Upper lobe of left lung (tissue), 4 donors: Measurements from ENCODE around the gene WIF1.

Experiments
- CTCF ChIP-seq, 6 experiments: fragments of 450-650 bp in 4 of 6; fragments of 200-600 bp in 2 of 6; sonication (generic) in 2 of 6; IDR thresholded peaks; one replicate each; pipeline ENCODE4 v1.5.1; 2016 to 2019; ENCODE audit warnings: antibody characterized with exemption in 6 of 6
- POLR2A ChIP-seq, 4 donors: fragments of 450-650 bp; IDR thresholded peaks; one replicate each; pipeline ENCODE4 v1.5.1; 2016 to 2017; ENCODE audit warnings: antibody characterized with exemption in 4 of 4, mild to moderate bottlenecking in 2 of 4
- POLR2AphosphoS5 ChIP-seq, 2 donors: sonication (generic); formaldehyde crosslinking; IDR thresholded peaks; one replicate each; pipeline ENCODE4 v1.5.1; 2017; ENCODE audit warnings: antibody characterized with exemption in 2 of 2

DNA sequence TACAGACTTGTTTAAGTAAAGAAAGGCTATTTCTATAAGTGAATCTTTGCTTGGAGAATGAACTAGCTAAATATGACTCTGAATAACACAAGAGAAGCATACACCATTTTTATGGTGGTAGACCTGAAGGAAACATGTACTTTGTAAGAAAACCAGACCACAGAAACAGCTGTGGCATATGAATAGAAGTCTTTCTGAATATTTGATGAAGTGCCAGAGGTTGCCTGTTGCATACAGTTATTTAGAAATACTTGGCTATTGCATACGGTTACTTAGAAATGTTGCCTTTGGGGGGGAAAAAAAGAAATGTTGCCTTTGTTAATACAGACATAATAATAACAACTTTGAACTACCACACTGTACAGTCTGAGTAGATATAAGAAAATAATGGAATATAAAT, 31.5 kb upstream of the WIF1 start:
- TF ChIP-seq CTCF (IDR thresholded peaks at IDR 0.05) (no peak), POLR2A (IDR thresholded peaks at IDR 0.05) (no peak), POLR2AphosphoS5 (IDR thresholded peaks at IDR 0.05) (no peak)
